HG02943 (cell line): ENCODE results near the gene S100Z.
"Not testable (repeated sequence)": the region's sequence is repeated elsewhere in the genome, so short reads cannot be mapped to it uniquely, and the experiment has no call there.

Experiments
- ATAC-seq: cut with Tn5 transposase; IDR thresholded peaks from one replicate; pipeline ENCODE4 v1.9.1; 2021; ENCODE audit warnings: mild to moderate bottlenecking, low read depth, moderate library complexity; ENCODE audit not compliant: unreplicated experiment

The S100Z gene

DNA sequence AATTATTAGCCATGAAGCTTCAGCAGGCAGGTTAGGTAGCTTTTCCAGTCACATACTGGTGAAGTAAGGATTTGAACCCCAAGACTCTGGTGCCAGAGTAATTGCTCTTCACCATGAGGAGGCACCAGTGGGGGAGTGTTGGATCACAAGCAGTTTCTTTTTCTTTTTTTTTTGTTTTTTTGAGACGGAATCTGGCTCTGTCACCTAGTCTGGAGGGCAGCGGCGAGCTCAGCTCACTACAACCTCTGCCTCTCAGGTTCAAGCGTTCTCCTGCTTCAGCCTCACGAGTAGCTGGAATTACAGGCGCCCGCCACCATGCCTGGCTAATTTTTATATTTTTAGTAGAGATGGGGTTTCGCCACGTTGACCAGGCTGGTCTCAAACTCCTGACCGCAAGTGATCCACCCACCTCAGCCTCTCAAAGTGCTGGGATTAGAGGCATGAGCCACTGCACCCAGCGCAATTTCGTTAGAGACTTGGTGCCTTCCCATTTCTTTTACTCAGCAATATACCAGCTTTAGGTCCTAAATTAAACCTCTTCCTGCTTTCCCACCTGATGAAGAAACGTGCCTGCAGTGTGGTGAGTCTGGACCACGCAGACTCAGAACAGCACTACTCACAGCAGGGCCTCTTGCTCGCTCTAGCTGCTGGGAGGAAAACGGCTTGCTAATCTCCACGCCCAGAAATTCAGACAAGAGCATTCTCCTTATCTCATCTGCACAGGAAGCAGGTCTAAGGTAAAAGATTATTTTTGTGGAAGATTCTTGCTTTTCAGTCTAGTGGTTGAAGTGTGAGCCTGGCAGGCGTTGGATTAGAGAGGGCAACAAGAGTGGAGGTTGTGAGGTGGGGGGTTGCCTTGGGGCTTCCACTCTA is at the start of gene S100Z:
Gene S100Z, plus strand, starts transcription at position 596 of the 873 bp plus-strand sequence. CDS start 25,346 bp downstream, outside the sequence.
- no peak for ATAC-seq

DNA sequence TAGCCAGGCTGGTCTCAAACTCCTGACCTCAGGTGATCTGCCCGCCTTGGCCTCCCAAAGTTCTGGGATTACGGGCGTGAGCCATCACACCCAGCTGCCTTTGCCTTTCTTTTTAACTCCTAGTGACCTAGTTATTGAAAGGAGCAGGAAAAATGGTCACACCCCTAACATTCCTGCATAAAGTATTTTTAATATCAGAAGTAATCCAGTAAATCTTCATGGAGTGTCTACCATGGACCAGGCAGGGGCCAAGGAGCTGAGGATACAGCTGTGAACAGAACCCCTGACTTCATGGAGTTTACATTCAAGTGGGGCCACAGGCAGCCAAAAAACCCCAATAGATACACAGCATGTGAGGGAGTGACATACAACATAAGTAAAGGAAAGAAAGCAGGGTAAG is 49.2 kb upstream of the S100Z start:
- ATAC-seq, result no peak

DNA sequence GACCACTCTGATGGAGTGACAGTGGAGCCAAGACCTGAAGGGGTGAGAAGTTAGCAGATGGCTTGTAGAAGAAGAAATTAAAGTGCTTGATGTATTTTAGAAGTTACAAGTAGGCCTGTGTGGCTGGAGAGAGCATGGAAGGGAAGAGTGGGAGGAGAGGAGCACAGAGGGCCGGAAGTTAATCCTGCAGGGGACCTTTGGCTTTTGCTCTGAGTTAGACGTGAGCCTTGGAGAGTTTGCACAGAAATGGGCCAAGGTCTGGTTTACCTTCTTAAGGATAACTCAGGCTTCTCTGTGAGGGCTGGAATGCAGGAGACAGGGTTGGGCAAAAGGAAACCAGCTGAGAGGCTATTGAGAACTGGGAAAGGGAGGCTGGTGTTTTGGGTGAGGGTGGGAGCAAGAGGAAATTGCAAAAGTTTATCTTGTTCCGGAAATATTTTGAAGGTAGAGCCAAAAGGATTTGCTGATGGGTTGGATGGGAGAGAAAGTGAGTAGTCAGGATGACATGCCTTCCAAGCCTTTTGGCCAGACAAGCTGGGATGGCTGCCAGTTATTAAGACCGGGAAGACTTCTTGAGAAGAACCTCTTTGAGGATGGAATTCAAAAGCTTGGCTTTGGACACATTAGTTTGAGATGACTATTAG is 48.5 kb upstream of the S100Z start:
- ATAC-seq, result no peak

DNA sequence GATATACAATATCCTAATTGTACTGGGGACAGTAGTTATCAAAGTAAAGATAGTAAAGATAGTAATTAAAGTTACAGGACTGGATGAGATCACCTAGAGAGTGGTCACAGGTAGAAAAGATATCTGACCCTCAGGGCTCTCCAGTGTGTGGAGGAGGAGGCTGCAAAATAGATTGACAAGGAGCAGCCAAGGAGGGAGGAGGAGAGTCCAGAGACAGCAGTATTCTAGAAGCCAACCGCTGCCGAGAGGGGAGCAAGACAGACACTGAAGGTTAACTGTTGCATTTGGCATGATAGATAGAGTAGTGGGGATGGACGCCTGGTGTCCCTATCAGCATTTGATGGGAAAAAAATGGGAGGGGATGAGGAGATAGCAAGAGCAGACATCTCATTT is 48.0 kb upstream of the S100Z start:
- ATAC-seq, result no peak

DNA sequence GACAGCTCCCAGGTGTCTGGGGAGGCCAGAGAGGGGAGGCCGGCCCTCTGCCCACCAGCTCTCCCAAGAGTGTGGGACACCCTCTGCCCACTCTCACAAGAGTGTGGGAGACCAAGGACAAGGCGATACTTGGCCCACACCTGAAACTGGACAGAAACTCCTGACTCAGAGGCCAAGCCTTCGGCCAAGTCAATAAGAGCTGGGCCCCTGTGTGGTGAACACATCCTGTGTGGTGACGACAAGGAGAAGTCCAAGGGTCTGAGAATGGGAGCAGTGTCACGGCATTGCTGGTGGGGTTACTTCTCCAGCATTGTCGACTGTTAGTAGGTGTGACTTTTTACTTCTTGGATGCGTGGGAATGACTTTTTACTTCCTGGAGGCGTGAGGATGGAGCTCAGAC is 45.5 kb upstream of the S100Z start:
- ATAC-seq, result no peak

DNA sequence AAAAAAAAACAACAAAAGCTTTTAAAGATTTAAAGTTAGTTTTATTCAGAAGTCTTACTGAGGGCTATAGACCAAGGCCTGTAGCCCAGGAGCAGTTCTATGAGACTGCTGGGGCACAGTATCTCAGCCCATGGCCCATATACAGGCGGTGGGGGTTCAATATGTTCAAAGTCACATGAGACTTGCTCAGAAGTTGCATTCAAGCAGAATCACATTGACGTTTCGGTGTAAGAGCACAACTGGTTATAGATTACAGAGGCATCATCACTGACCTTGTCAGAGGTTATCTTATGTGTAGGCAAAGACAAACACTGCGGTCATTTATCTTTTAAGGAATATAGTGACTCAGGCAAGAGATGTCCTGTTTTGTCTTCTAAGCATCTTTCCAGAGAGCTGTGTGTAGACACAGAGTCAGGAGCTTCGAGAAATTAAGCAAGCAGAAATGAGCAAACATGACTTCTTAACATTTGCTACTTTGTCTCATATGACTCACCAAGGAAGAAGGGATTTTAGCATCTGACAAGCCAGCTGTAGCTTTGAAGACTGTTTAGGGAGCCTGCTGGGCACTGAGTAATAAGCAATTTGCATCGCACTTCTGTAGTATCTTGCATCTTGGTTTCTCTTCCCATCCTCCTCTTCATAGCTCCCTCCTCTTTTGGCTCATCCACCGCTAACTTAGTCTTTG is 43.9 kb upstream of the S100Z start:
- no peak for ATAC-seq

DNA sequence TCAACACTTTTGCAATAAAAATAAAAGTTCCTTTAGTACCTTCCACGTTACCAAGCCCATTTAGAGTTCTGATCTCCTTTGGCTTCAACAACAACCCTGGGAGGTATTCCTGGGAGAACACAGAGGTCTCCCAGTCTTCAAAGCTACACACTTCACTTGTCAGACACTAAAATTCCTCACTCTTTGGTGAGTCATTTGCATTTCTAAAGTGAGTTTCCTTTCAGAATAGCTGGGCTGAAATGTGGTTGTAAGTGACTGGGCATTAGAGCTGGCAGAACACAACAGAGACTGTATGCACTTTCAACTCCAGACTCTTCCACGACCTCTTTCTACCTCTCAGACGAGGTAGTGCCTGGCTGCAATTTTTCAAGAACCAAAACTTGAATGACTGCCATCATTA is 42.5 kb upstream of the S100Z start:
- no peak for ATAC-seq

DNA sequence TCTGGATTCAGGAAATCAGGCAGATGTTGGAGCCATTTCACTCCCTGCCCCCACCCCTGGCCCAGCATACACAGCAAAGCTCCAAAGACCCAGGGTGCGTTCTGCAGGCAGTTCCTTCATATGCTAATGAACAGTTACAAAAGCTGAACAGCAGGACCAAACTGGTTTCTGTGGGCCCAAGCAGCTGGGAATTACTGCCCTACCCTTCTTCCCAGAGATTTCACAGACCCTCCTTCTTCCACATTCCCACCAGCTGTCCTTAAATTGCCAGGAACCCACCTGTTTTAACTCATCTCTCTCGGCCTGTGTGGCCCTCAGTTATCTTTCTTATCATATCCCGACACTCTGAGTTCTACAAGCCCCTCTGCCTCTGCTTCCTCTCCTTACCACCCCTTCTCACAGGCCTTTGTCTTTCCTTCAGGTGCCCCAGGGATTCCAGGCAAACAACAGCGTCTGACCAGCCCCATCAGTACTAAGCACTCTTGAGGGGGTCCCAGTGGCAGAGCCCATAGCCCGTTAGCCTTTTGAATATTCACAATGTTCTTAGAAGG is 41.6 kb upstream of the S100Z start:
- ATAC-seq, result no peak

DNA sequence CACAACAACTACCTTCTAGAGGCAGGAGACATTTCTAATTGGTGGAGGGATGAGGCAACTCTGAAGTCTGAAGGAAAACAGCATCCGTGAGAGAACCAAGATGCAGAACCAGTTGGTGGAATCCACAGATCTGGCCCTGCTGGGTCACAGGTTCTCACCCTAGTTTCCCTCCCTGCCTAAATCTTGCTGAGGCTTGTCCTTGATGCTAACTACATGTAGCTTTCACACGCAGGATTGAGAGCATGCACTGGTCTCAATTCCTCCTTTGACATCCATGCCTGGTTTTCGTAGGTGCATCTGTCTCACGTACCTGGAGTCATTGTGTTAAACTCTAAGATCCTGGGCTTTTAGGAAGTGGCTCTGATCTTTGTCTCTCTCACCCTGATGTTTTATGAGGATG is 40.7 kb upstream of the S100Z start:
- ATAC-seq, result no peak

DNA sequence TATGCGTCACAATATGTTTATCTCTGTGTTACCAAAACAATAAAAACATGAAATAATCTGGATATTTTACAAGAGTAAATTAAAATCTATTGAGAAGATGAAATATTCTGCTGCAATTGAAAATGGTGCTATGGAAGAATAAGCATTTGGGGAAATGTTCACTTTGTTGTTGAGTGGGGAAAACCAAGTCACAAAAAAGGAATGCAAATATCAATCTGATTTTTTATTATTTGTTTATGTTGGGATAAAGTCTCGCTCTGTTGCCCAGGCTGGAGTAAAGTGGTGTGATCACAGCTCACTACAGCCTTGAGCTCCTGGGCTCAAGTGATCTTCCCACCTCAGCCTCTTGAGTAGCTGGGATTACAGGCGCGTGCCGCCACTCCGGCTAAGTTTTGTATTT is 39.6 kb upstream of the S100Z start:
- no peak for ATAC-seq

DNA sequence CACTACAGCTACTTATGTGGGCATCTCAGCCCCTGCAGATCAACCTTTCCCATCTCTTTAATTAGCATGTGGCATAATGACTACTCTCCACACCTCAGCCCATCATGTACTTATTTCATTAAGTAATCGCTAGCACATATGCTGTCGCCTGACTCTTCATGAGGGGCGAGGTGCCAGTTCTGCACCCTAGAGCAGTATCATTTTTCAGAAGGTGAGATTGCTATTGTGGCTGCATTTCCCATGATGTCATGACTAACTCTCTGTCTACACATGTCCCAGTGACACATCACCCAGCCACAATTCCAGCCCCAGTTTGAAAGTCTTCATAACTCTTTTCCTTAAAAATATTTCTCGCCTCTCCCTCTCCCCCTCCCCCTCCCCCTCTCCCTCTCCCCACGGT is 38.6 kb upstream of the S100Z start:
- ATAC-seq, result no peak

DNA sequence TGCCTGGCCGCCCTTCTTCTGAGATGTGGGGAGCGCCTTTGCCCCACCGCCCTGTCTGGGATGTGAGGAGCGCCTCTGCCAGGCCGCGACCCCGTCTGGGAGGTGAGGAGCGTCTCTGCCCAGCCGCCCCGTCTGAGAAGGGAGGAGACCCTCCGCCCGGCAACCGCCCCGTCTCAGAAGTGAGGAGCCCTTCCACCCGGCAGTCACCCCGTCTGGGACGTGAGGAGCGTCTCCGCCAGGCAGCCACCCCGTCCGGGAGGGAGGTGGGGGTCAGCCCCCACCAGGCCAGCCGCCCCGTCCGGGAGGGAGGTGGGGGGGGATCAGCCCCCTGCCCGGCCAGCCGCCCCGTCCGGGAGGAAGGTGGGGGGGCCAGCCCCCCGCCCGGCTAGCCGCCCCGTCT is 37.6 kb upstream of the S100Z start:
- not testable (repeated sequence) for ATAC-seq

DNA sequence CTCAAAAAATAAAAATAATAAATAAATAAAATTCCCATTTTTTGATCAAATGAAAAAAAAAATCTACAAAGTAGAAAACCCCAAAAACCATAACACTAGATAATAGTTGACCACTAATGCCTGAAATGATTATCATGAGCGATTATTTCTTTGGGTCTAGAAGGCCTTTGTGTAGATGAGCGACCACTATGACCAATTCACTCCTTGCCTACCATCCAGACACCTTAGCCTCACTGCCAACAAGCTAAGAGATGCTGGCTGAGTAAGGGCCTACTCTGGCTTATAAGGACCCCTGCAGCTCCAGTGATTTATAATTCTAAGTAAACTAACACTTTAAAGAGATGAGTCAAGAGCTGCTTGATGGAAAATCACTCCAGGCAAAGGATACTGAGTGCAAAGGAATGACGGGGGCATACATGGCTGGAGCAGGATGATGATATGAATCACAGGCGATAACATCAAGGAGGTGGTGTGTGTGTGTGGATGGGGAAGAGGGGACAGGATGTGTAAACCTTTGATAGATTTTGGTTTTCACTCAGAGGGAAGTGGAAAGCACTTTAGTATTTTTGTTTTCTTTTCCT is 35.7 kb upstream of the S100Z start:
- no peak for ATAC-seq

DNA sequence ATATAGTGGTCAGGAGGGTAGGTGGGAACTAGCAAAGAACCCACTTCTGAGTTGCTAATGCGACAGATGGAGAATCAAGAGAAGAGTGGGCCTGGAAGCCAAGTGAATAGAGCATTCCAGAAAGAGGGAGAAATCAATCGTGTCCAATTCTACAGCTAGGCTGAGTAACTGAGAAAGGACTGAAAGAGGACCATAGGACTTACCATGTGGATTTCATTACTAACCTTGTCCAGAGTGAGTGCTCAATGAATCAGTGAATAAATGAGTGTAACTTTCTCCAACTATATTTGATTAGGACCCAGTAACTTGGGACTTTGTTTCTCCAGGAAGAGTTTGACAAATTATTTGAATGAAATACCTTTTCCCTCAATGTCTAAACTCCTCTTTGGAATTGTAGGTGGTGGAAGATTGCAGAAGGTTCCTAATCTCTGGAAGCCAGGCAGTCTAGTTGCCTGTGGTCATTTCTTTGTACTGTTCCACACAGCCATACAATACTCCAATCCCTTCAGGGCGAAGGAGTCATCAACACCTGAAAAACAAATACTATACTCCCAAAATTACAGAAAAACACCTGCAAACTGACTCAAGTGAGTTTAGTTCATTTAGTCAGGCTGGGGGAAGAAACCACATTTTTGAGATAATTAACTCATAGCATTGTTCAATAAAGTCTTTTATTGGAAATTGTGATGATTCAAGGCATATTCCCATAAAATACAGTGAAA is 33.5 kb upstream of the S100Z start:
- no peak for ATAC-seq

DNA sequence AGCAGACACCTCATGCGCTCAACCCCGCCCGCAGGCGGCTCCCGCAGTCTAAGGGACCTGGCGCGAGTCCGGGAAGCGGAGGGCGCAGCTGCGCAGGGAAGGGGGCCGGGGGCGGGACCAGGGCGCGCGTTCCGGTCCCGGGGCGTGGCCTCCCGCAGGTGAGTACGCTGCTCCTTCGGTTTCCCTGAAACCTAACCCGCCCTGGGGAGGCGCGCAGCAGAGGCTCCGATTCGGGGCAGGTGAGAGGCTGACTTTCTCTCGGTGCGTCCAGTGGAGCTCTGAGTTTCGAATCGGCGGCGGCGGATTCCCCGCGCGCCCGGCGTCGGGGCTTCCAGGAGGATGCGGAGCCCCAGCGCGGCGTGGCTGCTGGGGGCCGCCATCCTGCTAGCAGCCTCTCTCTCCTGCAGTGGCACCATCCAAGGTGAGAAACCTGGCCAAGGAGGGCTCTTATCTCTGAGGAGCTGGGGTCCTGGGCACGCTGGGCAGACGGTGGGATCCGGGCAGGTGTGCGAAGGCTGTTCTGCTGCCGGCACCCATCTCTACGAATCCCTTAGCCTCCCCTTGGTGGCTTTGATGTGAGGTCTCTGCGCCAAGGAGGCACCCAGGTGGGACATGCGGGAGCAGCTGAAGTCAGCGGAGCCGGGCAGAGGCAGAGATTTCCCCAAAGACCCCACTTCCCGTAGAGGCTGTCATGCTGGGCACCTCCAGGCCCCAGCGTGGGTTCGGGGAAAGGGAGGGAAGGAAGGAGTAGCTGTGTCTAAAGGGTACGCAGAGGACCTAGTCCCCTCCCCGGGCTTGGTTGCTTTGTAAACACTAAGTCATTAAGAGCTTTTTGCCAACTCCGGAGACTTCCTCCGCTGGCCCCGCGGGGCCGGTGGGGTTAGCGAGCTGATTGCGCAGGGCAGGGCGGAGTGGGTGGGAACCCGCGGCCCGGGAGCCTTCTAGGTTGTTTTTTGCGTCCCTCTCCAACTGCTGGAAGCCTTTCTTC is 30.7 kb upstream of the S100Z start, which contains the start of gene F2RL1:
Gene F2RL1, plus strand, starts transcription at position 187 of the 988 bp plus-strand sequence. Its CDS starts 153 bp downstream, at position 340.
- ATAC-seq, result no peak

DNA sequence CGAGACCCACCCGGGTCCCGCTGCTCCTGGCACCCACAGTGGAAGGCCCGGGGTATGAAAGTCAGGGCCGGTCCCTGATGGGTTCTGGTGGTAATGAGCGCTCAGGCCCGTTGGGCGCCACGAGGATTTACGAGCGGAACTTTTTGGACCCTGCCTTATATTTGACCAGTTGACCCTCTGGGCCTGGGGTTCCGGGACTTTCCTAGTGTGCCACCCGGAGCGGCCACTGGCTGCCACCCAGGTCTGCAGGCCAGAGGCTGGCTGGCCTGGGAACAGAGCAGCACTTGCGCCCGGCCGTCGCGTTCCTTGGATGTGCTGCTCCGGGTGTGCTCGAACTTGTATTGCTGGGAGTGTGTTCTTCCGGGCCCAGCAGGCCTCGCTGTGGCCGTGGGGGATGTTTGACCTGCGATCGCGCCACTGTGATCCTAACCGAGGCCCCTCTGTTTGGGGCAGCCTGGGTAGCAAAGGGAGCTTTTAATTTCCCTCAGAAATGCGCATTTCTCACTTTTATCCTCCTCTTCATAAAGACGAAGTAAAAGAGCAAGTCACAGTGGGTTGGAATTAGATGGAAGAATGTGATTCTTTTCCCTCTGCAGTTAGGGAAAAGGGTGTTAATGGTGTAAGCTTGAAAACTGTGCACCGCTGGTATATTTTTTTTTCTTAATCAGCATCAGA is 29.8 kb upstream of the S100Z start:
- no peak for ATAC-seq

DNA sequence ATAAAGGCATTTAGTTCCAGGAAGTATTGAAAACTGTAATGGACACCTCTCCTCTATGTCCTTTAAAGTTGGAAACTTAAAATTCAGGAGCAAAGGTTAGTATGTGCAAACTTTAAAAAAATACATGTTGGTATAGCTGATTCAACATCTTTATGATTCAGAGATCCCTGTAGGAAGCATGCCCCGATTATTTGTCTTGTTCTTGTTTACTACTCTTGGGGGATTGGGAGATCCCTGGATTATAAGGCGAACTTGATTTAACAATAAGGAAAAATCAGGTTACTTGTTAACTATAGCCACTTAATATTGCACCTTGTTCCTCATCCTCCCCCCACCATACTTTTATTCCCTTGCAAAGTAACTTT is 29.3 kb upstream of the S100Z start:
- no peak for ATAC-seq

DNA sequence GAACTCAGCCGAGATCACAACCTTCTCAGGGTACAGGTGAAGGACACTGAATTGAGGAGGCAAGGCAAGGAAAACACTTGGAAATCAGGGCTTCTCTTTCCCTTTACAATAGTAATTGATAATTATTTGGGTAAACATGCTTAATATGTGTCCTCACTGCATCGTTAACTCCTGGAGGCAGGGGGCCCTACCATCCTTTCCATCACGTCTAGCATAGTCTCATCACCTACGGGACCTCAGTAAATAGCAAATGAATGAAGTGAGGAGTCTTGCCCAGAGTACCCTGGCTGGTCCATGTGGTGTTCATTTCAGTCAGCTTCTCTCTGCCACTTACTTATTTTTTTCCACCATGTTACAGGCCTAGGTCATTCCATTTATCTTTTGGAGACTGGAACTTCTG is 28.7 kb upstream of the S100Z start:
- no peak for ATAC-seq
